CD4-positive, alpha-beta T cell treated with Interleukin-12 subunit alpha and Interleukin-12 subunit beta, for 1 hour (primary cell): ENCODE measurements around the gene C14orf119.

Source experiments
- DNase-seq: peaks from one replicate; pipeline ENCODE4 v3.0.0-alpha.2; 2020

C14orf119 gene

DNA sequence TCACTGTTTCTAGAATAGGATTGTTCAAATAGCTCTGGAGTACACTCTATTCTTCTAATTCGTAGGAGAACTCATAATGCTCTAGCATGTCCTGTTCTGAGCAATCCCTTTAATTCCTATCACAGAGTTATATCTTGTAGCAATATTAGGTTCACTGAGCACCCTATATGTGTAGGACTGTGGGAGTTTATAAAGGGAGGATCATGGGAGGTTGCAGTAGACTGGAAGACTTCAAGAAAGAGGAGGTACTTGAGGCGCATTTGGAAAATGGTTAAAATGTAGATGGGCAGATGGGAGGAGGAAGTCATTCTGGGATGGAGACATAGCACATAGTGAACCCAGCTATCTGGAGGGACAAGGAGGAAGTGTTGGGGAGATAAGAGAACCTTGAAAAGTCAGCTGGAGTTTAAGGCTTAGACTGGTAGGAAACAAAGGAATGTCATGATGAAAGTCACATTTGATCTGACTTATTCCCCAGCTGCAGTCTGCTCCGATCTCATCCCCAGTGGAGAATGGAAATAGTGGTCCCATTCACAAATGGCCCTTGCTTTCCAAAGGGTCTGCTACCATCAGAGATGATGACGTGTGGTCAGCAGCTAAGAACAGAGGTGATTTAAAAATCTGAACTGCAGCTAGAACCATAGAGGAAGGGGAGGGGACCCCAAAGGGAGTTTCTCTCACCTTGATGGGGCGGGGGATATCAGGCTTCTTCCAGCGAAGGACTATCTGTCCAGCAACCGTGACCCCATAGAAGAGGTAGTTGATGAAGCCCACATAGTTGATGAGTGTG, 33.9 kb downstream of the C14orf119 start:
- no peak for DNase-seq

DNA sequence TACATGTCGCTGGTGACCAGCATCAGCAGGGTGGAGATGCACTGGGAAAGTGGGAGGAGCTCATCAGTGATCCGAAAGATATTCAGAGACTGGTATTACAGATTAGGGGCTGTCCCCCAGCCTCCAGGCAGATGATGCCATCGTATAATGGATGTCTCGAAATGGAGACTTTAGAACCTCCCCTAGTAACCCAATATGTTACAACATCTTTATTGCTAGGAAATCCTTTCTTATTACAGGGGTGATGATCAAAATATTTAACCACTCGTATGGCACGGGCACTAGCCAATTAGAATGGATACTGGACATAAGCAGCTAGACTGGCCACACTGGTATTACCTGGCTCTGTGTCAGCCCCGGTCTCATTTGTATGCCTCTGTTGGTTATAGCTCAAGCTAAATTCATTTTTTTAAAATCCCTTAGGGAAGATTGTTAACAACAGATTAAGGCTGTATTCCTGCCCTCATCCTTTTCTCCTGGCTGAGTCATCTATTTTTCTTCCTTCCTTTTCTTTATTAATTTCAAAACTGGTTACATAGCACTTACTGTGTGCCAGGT, 34.5 kb downstream of the C14orf119 start:
- DNase-seq: no peak

DNA sequence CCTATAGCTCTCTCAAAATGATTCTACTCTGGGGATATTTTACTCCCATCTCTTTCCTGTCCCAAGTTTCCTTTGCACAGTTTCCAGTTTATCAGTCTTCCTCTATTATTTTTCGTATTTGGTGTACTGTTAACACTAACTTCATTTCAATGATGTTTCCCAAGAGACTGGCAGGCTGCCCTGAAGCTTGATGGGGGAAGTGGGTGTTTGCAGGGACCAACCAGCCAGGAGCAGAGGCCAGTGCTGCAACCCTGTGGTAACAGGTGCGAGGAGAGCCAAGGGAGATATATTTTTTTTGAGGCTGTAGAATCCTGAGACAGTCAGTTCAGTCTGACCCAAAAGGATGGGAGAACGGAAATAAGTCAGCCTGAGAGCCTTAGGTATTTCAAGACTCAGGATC, 35.6 kb downstream of the C14orf119 start:
- no peak for DNase-seq

DNA sequence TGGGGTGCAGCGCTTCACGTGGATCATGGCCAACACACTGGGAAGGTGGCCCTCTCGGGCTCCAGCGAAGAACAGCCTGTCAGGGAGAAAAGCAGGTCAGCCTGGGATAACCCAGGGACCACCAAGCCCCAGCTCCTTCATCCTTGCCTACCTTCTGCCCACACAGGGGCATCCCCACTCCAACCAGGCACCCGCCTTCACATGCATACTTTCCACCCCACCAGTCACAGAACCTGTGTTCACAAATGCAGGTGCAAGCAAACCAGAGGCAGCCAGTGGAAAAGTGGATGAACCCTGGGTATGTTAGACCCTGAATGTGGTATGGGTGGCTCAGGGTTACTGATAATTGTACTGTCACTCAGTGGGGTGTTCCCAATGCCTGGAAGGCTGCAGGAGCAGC, 36.2 kb downstream of the C14orf119 start:
- no peak for DNase-seq

DNA sequence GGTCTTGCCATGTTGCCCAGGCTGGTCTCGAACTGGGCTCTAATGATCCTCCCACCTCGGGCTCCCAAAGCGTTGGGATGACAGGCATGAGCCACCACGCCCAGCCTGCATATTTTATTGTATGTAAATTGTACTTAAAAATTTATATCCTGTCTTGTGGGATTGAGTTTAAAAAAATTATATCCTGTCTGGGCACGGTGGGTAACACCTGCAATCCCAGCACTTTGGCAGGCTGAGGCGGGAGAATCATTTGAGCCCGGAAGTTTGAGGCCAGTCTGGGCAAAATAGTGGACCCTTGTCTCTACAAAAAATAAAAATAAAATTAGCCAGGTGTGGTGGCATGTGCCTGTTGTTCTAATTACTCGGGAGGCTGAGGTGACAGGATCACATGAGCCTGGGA, 37.7 kb downstream of the C14orf119 start:
- no peak for DNase-seq

DNA sequence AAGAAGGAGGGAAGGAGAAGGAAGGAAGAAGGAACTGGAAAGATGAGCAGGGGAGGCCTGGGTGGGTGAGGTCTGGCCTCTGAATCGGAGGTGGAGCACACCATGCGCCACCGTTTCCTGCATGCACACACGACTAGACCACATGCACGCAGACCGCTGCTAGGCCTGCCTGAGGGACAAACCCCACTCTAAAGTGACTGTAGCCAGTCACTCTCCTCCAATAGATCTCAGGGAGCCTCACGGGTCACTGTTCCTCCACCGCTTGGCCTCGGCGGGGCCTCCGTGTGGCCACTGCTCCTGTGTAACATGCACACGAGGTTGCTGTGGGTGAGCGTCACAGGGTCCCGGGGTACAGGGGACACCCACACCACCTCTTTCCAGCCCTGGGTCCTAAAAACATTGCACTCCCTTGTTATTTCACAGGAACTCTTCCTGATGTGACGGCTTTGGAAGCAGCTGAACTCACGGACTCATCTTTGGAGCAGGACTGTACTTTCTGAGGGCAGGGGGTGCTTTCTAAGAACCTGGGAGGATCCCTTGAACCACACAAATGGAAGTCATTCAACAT, 41.3 kb downstream of the C14orf119 start:
- DNase-seq: no peak

DNA sequence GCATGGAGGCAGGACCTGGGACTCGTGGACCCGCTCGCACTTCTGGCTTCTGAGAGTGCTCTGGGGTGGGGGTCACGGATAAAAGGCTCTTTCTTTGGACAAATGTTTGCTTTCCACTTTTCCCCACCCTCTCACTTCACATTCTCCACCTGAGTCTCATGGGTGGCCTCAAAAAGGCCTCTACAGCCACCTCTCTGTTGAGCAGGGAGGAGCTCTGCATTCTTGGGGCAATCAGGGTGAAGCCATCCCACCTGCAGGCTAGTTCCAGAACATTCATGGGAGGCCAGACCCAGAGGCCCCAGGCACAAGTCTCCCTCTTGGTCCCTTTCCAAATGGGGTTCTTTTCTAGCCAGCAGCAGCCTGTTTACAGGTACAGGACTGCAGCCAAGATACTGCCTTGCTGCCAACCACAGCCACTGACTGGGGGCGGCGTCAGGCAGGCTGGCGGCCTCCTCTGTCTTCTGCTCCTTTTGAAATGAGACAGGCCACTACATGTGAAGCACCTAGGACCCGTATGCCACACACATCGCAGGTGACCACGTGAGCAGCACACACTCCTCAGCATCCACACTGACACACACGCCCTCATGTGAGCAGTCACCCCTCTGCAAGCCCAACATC, 42.0 kb downstream of the C14orf119 start:
- DNase-seq: no peak

DNA sequence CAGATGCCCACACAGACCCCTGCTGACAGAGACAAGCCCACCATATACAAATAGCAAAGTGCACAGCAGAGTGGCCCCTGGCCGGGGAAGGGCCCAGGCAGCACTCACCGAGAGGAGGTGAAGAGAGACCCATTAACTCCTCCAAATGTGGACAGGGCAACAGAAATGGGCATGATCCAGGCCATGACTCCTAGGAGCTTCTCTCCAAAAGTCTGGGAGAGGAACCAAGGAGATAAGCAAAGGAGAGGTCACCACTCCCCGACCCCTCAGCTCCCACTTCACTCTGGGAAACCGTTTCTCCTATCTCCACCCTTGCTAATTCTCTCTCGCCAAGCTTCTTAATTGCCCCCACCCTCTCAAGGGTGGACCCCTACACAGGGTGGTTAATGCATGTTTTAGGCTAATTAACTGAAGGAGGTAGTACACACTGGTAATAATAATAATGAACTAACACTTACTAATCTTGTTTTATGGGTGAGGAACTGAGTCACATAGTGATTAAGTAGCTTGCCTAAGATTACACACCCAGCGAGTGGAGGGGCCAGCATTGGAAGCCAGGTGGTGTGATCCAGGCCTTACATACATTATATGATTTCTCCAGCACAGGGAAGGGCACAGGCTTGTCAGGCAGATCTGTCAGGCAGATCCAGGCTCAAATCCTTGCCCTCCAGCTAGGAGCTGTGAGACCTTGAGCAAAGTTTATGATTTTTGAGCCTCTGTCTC, 42.7 kb downstream of the C14orf119 start:
- DNase-seq: no peak

DNA sequence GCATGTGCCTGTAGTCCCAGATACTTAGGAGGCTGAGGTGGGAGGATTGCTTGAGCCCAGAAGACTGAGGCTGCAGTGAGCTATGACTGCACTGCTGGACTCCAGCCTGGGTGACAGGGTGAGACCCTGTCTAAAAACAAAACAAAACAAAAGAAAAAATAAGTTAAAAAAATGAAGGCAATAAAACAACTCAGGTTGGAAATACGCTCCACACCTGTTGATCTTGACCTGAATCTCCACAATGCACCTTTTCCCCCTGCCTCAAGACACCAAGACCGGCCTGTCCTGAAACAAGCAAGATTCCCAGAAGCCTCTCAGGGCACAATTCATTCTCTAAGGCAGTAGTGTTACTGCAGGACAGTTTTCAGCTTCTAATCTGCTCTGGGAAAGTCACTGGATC, 44.6 kb downstream of the C14orf119 start:
- DNase-seq: no peak

DNA sequence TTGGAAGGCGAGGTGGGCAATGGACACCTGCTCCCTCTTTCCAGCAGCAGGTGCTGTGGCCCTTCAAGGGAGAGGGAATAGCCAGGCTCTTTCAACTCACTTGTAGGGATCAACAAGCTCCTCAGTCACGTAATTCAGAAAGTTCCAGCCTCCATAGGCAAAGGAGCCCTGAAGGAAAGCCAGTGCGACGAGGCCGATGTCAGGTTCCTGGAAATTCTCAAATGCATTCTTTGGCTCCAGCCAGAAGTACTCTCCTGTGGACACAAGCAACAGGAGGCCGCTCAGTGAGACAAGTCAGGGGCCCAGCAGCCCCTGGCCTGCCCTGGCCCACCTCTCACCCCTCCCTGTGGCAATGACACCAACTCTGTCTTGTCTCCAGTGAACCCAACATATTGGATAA, 45.1 kb downstream of the C14orf119 start:
- no peak for DNase-seq

DNA sequence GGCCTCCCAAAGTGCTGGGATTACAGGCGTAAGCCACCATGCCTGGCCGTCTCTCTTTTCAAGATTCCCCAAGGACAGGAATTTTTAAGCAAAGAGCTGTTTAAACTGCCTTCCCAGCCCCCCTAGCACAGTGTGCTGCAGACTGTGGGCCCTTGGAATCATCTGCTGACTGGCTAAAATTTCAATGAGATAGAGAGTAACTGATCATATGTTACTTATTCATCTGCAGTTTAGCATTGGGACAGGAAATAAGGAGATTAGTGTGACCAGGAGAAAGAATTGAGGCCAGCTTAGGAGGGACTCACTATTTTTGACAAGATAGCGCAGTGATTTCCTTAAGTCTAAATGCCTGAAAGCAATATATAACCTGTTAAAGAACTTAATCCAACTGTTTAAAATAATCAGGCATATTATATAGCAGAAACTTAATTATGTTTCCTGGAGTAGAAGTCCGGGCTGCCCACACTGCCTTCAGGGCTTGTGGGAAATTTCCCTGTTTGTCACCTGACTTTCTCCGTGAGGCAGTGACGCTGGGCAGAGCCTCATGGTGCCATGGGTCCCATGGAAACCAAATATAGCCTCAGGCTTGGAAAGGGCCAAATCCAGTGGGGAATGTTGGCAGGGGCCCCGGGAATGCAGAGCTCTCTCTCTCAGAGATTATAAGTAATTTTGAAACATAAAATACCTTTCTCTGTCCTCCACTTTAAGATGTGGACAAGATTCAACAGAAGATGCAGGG, 46.6 kb downstream of the C14orf119 start:
- no peak for DNase-seq

DNA sequence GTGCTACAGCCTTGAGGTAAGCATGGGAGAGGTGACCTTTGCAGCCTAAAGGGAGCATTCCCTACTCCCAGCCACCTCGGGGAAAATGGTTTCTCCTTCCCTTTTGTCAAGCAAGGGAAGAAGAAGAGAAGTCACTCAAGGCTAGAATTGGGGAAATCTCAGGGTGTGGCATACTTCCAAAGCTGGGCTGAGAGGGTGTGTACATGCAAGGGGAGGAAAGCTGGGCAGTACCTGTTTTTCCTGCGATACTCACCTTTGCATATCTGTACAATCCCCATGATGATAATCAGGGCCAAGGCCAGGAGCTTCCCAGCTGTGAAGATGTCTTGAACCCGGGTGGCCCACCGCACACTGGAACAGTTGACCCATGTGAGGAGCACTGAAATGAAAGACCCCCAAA, 47.5 kb downstream of the C14orf119 start:
- no peak for DNase-seq

DNA sequence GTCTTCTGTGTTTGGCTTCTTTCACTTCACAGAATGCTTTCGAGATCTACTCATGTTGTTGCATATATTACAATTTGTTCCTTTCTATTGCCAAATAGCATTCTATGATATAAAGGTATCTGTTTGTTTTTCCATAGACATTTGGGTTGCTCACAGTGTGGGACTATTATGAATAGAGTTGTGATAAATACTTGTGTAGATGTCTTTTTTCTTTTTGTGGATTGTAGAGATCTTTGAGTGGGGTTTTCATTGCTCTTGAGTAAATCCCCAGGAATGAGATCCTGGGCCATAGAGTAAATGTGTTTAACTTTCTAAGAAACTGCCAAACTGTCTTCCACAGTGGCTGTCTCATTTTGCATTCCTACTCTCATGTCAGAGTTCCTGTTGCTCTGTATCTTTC, 48.6 kb downstream of the C14orf119 start:
- DNase-seq: no peak

DNA sequence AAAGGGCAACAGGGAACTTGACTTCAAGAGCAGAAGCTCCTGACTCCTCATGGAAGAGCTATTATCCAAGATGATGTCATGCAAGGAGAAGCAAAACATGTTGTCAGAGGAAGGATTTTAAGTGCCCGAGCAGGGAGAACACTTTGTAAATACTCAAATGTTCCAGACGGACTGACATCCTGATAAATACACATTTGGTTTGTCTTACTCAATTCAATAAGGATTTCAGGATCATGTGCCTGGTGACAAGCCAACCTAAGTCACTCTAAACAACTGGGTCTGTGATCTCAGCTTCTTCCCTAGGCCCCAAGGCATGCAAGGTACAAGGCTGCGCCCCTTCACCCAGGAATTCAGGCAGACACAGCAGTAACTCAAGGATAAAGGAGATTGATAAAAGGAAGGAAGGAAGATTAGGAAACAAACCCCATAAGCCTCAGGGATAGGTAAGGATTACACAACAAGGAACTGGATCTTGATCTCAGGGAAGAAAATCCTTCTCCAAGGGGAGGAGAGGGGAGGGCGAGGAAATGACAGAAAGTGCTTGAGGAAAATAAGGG, 50.6 kb downstream of the C14orf119 start:
- no peak for DNase-seq

DNA sequence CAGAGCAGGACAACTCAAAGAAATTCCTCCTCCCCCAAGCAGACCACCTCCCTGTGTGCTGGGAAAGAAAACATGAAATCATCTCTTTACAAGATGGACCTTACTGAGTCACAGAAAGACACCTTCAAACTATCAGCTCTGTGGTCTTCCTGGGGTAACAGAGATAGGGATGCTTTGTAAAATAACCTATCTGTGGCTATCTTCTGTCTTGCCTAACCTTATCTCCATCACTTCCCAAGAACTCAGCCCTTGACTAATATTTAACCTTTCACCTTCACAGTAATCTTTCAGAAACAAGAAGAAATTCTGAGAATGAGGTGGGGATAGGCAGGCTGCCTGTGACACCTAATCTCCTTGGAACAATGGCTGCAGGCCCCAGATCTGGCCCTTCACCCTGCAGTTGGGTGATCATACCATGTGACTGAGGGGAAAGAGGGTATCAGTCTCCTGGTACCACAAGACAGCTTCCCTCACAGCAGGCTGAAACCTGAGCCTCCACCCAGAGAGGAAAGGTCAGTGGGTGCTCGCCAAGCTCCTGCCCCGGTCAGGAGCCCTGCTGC, 51.1 kb downstream of the C14orf119 start:
- DNase-seq: no peak

DNA sequence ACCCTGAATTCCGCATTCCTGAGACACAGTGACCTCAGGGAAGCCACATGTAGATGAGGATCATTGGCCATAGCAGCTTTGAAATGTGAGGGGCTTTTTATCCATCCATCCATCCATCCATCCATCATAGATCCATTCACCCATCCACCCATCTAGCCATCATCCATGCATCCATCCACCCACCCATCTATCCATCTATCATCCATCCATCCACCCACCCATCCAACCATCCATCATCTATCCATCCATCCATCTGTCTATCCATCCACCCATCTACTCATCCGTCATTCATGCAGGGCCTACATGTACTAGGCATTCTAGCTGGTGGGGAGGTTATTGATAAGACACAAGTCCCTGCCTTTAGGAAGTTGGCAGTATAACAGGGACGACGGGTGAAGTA, 51.7 kb downstream of the C14orf119 start:
- DNase-seq: no peak

DNA sequence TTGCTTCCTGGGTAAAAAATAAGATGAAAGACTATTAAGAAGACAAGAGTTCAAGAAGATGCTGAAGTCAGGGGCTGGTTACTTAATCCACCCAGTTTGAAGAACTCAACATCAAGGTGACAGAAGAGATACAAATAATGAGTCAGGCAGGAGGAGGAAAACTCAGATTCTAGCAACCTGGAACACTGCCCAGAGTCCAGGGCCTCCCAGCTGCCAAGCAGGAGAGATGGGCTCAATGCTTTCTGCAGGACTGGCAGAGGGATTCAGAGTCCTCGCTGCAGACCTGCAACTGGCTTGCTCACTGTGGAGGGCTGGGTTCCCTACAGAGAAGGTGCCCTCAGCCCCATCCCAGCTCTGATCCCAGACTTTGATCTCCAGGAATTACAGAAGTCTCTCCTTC, 52.4 kb downstream of the C14orf119 start:
- no peak for DNase-seq

DNA sequence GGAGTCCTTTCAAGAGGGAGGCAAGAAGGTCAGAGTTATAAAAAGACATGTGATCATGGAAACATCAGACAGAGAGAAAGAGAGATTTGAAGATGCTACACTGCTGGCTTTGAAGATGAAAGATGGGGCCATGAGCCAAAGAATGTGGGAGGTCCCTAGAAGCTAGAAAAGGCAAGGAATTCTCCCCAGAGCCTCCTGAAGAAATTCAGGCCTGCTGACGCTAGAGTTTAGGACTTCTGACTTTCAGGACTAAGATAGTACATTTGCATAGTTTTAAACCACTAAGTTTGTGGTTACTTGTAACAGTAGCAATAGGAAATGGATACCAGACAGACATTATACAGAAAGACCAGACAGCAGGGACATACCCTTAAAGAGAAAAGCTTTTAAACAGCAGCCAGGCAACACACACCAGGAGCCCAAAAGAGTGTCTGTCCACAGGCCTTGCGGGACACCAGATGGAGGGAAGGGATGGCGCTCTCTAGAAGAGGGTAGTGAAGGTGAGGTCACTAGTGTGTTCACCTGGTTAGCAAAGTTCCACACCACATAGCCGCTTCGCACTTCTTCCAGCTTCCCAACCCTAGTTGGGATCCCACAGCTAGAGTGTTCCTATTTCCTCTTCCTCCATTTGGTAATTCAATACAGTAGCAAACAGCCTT, 53.4 kb downstream of the C14orf119 start:
- no peak for DNase-seq

DNA sequence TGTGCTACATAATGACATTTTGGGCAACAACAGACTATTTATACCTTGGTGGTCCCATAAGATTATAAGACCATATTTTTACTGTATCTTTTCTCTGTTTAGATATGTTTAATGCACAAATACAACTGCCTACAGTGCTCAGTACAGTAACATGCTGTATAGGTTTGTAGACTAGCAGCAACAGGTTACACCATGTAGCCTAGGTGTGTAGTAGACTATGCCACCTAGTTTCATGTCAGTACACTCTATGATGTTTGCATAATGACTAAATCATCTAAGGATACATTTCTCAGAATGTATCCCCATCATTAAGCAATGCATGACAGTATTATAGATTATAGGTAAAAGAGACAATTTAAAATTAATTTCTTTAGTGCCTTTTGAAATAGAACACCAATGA, 54.4 kb downstream of the C14orf119 start:
- no peak for DNase-seq
